Activated gamma-delta T cell (primary cell): ENCODE measurements around the gene KIR2DL4.
"Not testable (repeated sequence)": the region's sequence is repeated elsewhere in the genome, so short reads cannot be mapped to it uniquely, and the experiment has no call there.

Experiments
- DNase-seq: peaks from one replicate; lab custom pipeline; 2025; lab: John Stamatoyannopoulos, UW
- total RNA-seq, 2 donors: gene quantifications; one replicate each; lab custom pipeline; 2026; lab: John Stamatoyannopoulos, UW

The KIR2DL4 gene
- 1.0 to 1.1 reads per million in 2 donors for total RNA-seq

- DNase-seq, result no peak
These were observed at the start of gene KIR2DL4 for GRCh38 chr19:54803410-54803809. KIR2DL4 (plus strand) TSS chr19:54803610; CDS start chr19:54803652, 42 bp downstream.

DNA sequence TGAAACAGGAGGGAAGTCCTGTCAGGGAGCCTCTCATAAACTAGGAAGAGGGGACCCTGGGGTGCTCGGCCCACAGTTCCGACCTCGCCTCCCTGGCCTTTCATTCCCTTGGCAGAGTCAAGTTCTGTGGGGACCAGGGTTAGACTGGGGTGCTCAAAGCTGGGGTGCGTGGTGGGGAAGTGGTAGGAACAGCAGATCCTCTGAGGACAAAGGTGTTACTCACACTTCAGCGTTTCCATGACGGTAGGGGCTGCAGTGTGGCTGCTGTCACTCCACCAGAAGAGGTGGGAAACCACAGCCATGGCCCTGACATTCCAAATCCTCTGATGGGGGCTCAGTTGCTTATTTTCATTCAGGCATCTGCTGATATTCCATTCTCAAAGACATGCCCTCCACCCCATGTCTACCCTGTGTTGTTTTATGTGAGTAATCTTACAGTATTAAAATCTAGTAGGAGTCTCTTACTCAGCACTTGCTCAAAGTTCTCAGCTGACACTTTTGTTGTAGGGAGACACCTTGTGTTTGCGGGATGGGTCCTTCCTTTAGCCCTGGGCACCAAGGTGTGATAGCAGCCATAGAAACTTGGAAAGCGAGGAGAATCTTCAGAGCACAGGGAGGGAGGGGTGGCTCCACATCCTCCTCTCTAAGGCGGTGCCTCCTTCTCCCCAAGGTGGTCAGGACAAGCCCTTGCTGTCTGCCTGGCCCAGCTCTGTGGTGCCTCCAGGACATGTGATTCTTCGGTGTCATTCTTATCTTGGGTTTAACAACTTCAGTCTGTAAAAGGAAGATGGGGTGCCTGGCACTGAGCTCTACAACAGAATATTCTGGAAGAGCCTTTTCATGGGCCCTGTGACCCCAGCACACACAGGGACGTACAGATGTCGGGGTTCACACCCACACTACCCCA, 47.0 kb upstream of the KIR2DL4 start:
- DNase-seq, result not testable (repeated sequence)

DNA sequence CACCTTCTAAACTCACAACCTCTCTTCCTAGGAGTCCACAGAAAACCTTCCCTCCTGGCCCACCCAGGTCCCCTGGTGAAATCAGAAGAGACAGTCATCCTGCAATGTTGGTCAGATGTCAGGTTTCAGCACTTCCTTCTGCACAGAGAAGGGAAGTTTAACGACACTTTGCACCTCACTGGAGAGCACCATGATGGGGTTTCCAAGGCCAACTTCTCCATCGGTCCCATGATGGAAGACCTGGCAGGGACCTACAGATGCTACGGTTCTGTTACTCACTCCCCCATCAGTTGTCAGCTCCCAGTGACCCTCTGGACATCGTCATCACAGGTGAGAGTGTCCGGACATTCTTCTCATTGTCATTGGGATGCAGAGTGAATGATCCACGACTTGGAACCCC, 44.8 kb upstream of the KIR2DL4 start:
- not testable (repeated sequence) for DNase-seq

DNA sequence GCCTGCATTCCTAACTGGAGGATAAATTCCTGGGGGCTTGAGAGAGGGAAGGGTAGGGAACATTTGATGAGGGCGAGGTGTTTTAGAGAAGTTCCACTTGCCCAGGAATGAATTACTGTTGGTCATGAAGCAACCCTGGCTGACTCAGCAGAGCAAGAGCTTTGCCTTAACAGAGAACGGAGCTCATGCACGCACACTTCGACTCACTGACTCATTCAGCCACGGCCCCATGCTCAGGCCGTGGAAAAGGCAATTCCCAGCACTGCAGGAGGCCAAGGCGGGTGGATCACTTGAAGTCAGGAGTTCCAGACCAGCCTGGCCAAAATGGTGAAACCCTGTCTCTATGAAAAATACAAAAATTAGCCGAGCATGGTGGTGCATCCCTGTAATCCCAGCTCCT, 39.2 kb upstream of the KIR2DL4 start:
- not testable (repeated sequence) for DNase-seq

- not testable (repeated sequence) for DNase-seq
These were observed 36.9 kb upstream of the KIR2DL4 start for GRCh38 chr19:54766464-54766863.

- DNase-seq, result not testable (repeated sequence)
These were observed 33.8 kb upstream of the KIR2DL4 start, which contains the start of gene KIR2DL1 for GRCh38 chr19:54769646-54770045. KIR2DL1 (plus strand) TSS chr19:54769793; CDS start chr19:54769851, 58 bp downstream.

DNA sequence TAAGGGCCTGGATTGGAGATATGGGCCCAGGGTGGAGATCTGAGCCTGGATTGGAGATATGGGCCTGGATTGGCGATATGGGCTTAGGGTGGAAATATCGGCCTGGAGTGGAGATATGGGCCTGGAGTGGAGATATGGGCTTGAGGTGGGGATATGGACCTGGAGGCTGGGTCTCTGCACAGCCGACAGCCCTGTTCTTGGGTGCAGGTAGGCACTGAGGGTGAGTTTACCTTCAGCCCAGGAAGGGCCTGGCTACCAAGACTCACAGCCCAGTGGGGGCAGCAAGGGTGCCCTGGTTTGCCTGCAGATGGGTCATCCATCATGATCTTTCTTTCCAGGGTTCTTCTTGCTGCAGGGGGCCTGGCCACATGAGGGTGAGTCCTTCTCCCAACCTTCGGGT, 32.9 kb upstream of the KIR2DL4 start:
- not testable (repeated sequence) for DNase-seq

DNA sequence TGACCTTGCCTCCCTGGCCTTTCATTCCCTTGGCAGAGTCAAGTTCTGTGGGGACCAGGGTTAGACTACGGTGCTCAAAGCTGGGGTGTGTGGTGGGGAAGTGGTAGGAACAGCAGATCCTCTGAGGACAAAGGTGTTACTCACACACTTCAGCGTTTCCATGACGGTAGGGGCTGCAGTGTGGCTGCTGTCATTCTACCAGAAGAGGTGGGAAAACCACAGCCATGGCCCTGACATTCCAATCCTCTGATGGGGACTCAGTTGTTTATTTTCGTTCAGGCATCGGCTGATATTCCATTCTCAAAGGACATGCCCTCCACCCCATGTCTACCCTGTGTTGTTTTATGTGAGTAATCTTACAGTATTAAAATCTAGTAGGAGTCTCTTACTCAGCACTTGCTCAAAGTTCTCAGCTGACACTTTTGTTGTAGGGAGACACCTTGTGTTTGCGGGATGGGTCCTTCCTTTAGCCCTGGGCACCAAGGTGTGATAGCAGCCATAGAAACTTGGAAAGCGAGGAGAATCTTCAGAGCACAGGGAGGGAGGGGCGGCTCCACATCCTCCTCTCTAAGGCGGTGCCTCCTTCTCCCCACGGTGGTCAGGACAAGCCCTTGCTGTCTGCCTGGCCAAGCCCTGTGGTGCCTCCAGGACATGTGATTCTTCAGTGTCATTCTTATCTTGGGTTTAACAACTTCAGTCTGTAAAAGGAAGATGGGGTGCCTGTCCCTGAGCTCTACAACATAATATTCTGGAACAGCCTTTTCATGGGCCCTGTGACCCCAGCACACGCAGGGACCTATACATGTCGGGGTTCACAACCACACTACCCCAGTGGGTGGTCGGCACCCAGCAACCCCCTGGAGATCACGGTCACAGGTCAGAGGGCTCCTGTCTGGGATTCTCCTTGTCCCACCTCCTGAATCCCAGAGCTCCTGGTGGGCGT, 32.1 kb upstream of the KIR2DL4 start:
- DNase-seq, result not testable (repeated sequence)

- not testable (repeated sequence) for DNase-seq
These were observed 30.7 kb upstream of the KIR2DL4 start for GRCh38 chr19:54772666-54773065.

DNA sequence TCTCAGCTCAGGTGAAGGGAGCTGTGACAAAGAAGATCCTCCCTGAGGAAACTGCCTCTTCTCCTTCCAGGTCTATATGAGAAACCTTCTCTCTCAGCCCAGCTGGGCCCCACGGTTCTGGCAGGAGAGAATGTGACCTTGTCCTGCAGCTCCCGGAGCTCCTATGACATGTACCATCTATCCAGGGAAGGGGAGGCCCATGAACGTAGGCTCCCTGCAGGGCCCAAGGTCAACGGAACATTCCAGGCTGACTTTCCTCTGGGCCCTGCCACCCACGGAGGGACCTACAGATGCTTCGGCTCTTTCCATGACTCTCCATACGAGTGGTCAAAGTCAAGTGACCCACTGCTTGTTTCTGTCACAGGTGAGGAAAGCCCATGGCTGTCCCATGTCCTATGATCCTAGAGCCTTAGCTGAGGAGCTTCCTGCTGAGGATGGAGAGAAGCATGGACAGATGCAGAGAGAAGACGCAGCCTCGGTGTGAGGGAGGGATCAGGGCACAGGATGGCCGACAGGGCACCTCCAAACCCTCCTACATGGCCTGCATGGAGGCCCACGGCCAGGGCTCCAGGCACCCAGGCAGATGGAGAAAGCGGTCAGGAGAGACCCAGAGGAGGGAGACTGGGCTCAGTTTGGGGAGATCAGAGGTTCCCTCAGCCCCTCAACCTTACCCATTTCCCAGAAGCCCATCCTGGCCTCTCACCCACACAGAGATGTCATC, 28.2 kb upstream of the KIR2DL4 start:
- not testable (repeated sequence) for DNase-seq

DNA sequence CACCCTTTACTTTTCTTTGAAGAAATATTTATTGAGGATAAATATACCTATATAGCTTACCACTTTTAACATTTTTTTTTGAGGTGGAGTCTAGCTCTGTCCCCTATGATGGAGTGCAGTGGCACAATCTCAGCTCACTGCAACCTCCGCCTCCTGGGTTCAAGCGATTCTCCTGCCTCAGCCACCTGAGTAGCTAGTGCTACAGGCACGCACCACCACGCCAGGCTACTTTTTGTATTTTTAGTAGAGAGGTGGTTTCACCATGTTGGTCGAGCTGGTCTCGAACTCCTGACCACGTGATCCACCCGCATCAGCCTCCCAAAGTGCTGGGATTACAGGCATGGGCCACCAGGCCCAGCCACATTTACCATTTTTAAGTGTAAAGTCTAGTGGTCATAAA, 27.6 kb upstream of the KIR2DL4 start:
- DNase-seq, result not testable (repeated sequence)

DNA sequence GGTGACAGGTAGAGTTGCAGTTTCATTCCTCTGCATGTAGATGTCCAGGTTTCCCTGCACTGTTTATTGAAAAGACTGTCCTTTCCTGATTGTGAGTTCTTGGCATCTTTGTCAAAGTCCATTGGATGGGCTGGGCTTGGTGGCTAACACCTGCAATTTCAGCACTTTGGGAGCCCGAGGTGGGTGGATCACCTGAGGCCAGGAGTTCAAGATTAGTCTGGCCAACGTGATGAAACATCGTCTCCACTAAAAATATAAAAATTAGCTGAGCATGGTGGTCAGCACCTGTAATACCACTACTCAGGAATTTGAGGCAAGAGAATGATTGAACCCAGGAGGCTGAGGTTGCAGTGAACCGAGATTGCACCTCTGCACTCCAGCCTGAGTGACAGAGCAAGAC, 25.6 kb upstream of the KIR2DL4 start:
- DNase-seq, result not testable (repeated sequence)

GRCh38 chr19:54778896-54779295, 24.5 kb upstream of the KIR2DL4 start:
- DNase-seq, result not testable (repeated sequence)

DNA sequence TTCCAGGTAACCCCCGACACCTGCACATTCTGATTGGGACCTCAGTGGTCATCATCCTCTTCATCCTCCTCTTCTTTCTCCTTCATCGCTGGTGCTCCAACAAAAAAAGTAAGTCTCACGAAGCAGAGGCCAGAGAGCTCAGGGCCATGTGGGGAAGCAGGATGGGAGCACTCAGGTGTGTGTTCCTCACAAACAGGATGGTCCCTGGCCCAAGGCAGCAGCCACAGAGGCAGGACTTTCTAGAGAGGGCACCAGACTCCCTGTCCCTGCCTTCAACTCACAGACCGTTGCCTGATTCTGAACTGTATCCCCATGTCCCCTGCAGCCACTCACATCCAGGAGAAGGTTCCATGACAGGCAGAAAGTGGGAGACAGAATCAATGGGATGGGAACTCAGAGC, 20.5 kb upstream of the KIR2DL4 start:
- not testable (repeated sequence) for DNase-seq

GRCh38 chr19:54786091-54786723, 17.2 kb upstream of the KIR2DL4 start:
- DNase-seq, result not testable (repeated sequence)

GRCh38 chr19:54788154-54788553, 15.3 kb upstream of the KIR2DL4 start:
- not testable (repeated sequence) for DNase-seq

DNA sequence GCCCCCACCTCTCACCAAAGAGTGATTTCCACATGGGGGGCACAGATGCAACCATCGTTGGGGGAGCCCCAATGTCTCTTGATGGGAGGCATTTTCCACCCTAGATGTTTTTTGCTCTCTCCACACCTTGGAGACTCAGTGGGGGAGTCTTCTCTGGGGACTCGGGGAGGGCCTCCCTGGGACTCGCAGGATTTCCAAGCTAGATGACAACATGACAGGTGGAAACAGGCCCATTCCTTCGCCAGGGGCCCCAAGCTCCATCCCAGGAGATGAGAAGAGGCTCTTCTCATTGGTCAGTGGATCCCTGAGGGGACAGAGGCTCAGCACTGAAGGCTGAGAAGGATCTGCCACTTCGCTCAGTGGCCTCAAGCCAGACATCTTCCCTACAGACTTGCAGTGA, 12.7 kb upstream of the KIR2DL4 start:
- DNase-seq, result no peak

DNA sequence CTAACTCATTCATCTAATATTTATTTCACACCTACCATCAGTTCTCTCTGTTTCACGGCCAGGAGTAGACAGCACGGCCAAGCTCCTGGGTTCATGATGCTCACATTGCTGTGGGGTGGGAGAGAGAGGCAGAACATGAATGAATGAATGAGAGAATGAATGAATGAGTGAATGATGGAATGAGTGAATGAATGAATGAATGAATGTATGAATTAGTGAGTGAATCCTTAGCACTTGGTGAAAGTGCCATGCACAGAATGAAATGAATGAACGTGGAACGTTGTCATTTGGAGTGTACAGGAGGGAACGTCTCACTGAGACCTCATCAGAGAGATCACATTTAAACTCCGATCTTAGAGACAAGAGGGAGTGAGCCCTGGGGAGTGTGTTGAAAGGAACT, 11.9 kb upstream of the KIR2DL4 start:
- no peak for DNase-seq

DNA sequence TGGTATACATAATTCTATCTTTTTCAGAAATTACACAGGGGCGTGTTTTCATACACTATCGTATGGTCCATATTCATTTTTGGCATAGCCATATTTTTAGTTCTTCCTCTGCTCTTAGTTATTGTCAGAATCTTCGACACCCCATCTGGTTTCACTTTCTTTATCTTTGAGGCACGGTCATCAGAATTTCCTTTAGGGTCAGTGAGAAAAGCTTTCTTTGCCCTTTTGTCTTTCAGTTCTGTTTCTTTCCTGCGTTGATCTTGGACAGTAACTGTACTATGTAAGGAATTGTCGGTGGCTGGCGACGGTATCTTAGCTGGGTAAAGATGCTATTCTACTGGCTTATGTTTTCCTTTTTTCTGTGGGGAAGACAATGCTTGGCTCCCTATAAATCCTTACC, 10.6 kb upstream of the KIR2DL4 start:
- no peak for DNase-seq

DNA sequence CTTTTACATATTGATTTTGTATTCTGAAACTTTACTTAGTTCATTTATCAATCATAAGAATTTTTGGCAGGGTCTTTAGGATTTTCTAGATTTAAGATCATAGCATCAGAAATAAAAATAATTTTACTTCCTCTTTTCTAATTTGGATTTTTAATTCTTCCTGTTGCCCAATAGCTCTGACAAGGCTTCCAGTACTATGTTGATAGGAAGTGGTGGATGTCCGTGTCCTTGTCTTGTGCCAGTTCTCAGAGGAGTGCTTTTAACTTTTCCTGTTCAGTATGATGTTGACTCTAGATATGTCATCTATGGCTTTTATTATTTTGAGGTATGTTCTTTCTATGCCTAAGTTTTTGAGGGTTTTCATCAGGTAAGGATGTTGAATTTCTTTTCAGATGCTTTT, 7.7 kb upstream of the KIR2DL4 start:
- no peak for DNase-seq

DNA sequence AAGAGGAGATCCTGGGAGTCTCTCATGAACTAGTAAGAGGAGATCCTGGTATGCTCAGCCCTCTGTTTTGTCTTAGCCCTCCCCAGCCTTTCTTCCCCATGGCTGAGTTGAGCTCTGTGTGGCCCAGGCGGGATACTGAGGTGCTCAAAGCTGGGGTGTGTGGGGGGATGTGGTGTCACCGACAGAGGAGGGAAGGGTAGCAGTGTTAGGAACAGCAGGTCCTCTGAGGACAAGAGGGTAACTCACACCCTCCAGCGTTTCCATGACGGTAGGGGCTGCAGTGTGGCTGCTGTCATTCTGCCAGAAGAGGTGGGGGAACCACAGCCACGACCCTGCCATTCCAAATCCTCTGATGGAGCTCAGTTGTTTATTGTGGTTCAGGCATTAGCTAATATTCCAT, 691 bp downstream of the KIR2DL4 start:
- no peak for DNase-seq
